H1 (cell line): ENCODE measurements around the gene TRAPPC3. TPM values are rescaled to one million over a fixed set of nuclear protein-coding genes. Genes with fewer than 3 reads are reported as not detected.

Experiments
- CTCF ChIA-PET: fragments of 300-600 bp; sonication (Branson Sonifier 250); formaldehyde crosslinking; loops from one replicate; lab custom pipeline; 2021; ENCODE audit not compliant: partially characterized antibody; lab: Charles Lee
- POLR2A ChIA-PET: fragments of 300-600 bp; sonication (Branson Sonifier 250); formaldehyde crosslinking; loops from one replicate; lab custom pipeline; 2021; ENCODE audit warnings: inconsistent platforms; ENCODE audit not compliant: partially characterized antibody; lab: Charles Lee
- DNase-seq, 2 experiments: peaks; one replicate each; pipeline versions ENCODE4 v3.0.0 to v3.0.0-alpha.2; 2010 to 2022; ENCODE audit warnings: low spot score in 2 of 2, low read depth in 1 of 2, mixed read lengths in 1 of 2
- FAIRE-seq: peaks from 2 replicates; lab custom pipeline; 2011; peaks lifted over from hg19 to GRCh38; lab: Jason Lieb, UNC
- H2AFZ ChIP-seq: 2 replicates; pipeline ENCODE4 v1.8.1; 2012; ENCODE audit warnings: low read length, inconsistent platforms
- H2AK5ac ChIP-seq: 2 replicates; pipeline ENCODE4 v1.6.1; 2013; ENCODE audit warnings: low read depth, low read length
- H2BK120ac ChIP-seq: replicated peaks from 2 replicates; pipeline ENCODE3; 2013; ENCODE audit warnings: low read depth, low read length, inconsistent platforms
- H2BK12ac ChIP-seq: 2 replicates; pipeline ENCODE4 v1.6.1; 2013; ENCODE audit warnings: low read depth, low read length
- H2BK15ac ChIP-seq: 2 replicates; pipeline ENCODE4 v1.6.1; 2013; ENCODE audit warnings: low read length
- H2BK20ac ChIP-seq: 2 replicates; pipeline ENCODE4 v1.6.1; 2013; ENCODE audit warnings: low read length
- H2BK5ac ChIP-seq: 2 replicates; pipeline ENCODE4 v1.6.1; 2013; ENCODE audit warnings: low read depth, low read length
- H3K14ac ChIP-seq: 2 replicates; pipeline ENCODE4 v1.6.1; 2013; ENCODE audit warnings: inconsistent platforms; ENCODE audit not compliant: insufficient read length
- H3K18ac ChIP-seq: 2 replicates; pipeline ENCODE4 v1.6.1; 2013; ENCODE audit warnings: low read length; ENCODE audit errors: extremely low read depth
- H3K23ac ChIP-seq: 2 replicates; pipeline ENCODE4 v1.6.1; 2013; ENCODE audit warnings: inconsistent platforms; ENCODE audit not compliant: insufficient read length
- H3K23me2 ChIP-seq: 2 replicates; pipeline ENCODE4 v1.6.1; 2013; ENCODE audit warnings: low read depth, low read length
- H3K27ac ChIP-seq: 2 replicates; pipeline ENCODE4 v1.6.1; 2011; ENCODE audit warnings: low read depth, low read length, inconsistent platforms
- H3K27me3 ChIP-seq, 4 experiments: replicated peaks in 1 of 4; 1 replicate in 1 of 4; 2 replicates in 3 of 4; pipeline versions ENCODE4 v1.6.1 to v1.8.1; 2011 to 2013; ENCODE audit warnings: low read length in 3 of 4, mild to moderate bottlenecking in 3 of 4, inconsistent platforms in 2 of 4, mixed read lengths in 2 of 4, moderate library complexity in 1 of 4; ENCODE audit not compliant: control insufficient read depth in 3 of 4, insufficient read depth in 3 of 4; ENCODE audit errors: extremely low read depth in 1 of 4
- H3K36me3 ChIP-seq, 4 experiments: 2 replicates each; pipeline versions ENCODE4 v1.6.1 to v1.8.1; 2011 to 2013; ENCODE audit warnings: mild to moderate bottlenecking in 4 of 4, low read length in 3 of 4, moderate library complexity in 2 of 4, control low read depth in 1 of 4, inconsistent platforms in 1 of 4; ENCODE audit not compliant: insufficient read depth in 4 of 4, control insufficient read depth in 2 of 4
- H3K4ac ChIP-seq: replicated peaks from 2 replicates; pipeline ENCODE3; 2013; ENCODE audit warnings: low read length, low read depth, mixed read lengths, inconsistent platforms; ENCODE audit not compliant: insufficient read length
- H3K4me1 ChIP-seq, 4 experiments: replicated peaks in 1 of 4; 1 replicate in 1 of 4; 2 replicates in 3 of 4; pipeline versions ENCODE4 v1.6.1 to v1.8.1; 2011 to 2013; ENCODE audit warnings: low read length in 3 of 4, inconsistent platforms in 2 of 4, mixed read lengths in 1 of 4; ENCODE audit not compliant: insufficient read depth in 4 of 4, control insufficient read depth in 3 of 4
- H3K4me2 ChIP-seq, 2 experiments: 2 replicates each; pipeline versions ENCODE4 v1.6.1 to v1.8.1; 2011 to 2013; ENCODE audit warnings: low read depth in 2 of 2, low read length in 2 of 2, control low read depth in 1 of 2, inconsistent platforms in 1 of 2, mild to moderate bottlenecking in 1 of 2; ENCODE audit not compliant: insufficient read depth in 1 of 2
- H3K4me3 ChIP-seq, 4 experiments: fragments of 200-600, 300-600 bp in 1 of 4; sonication (generic), shearing (Covaris generic), sonication (Bioruptor Twin) in 1 of 4; 2 replicates each; pipeline versions ENCODE4 v1.5.1 to v1.8.1; 2011 to 2016; ENCODE audit warnings: low read length in 4 of 4, low read depth in 3 of 4, control low read depth in 2 of 4, inconsistent platforms in 2 of 4, mild to moderate bottlenecking in 2 of 4, mixed read lengths in 1 of 4, moderate library complexity in 1 of 4; ENCODE audit not compliant: insufficient read depth in 2 of 4; ENCODE audit errors: extremely low read depth in 1 of 4
- H3K56ac ChIP-seq: replicated peaks from 2 replicates; pipeline ENCODE3; 2013; ENCODE audit warnings: low read depth, mild to moderate bottlenecking, mixed read lengths, low read length, inconsistent platforms; ENCODE audit not compliant: insufficient read length
- H3K79me1 ChIP-seq: 2 replicates; pipeline ENCODE4 v1.6.1; 2013; ENCODE audit warnings: low read depth, low read length, control low read depth
- H3K79me2 ChIP-seq, 2 experiments: 2 replicates each; pipeline versions ENCODE4 v1.6.1 to v1.8.1; 2012 to 2013; ENCODE audit warnings: low read length in 2 of 2, mild to moderate bottlenecking in 2 of 2, inconsistent platforms in 1 of 2; ENCODE audit not compliant: insufficient read depth in 2 of 2, control insufficient read depth in 1 of 2
- H3K9ac ChIP-seq, 4 experiments: replicated peaks in 1 of 4; 1 replicate in 1 of 4; 2 replicates in 3 of 4; pipeline versions ENCODE4 v1.6.1 to v1.8.1; 2011 to 2013; ENCODE audit warnings: low read depth in 3 of 4, low read length in 3 of 4, control low read depth in 2 of 4, mild to moderate bottlenecking in 2 of 4, moderate library complexity in 2 of 4, inconsistent platforms in 1 of 4; ENCODE audit errors: extremely low read depth in 1 of 4
- H3K9me3 ChIP-seq, 2 experiments: 2 replicates each; pipeline versions ENCODE4 v1.6.1 to v1.8.1; 2012 to 2013; ENCODE audit warnings: mild to moderate bottlenecking in 2 of 2, moderate library complexity in 2 of 2, control low read depth in 1 of 2, inconsistent platforms in 1 of 2, low read depth in 1 of 2, low read length in 1 of 2, mixed read lengths in 1 of 2; ENCODE audit not compliant: insufficient read depth in 2 of 2
- H4K20me1 ChIP-seq, 2 experiments: replicated peaks in 1 of 2; 2 replicates each; pipeline versions ENCODE3 to v1.8.1; 2011 to 2013; ENCODE audit warnings: inconsistent platforms in 2 of 2, low read length in 2 of 2, mild to moderate bottlenecking in 1 of 2; ENCODE audit not compliant: insufficient read depth in 2 of 2, control insufficient read depth in 1 of 2
- H4K5ac ChIP-seq: 2 replicates; pipeline ENCODE4 v1.6.1; 2013; ENCODE audit warnings: low read length, low read depth, mixed read lengths, inconsistent platforms; ENCODE audit not compliant: insufficient read length
- H4K8ac ChIP-seq: 2 replicates; pipeline ENCODE4 v1.8.0; 2013; ENCODE audit warnings: mild to moderate bottlenecking, moderate library complexity, low read length, inconsistent platforms; ENCODE audit not compliant: insufficient read depth; ENCODE audit errors: extremely low read depth
- H4K91ac ChIP-seq: replicated peaks from 2 replicates; pipeline ENCODE3; 2013; ENCODE audit warnings: low read length, mixed read lengths, inconsistent platforms; ENCODE audit not compliant: insufficient read length
- HDAC6 ChIP-seq: IDR thresholded peaks from one replicate; pipeline ENCODE4 v1.7.1; 2012; ENCODE audit warnings: low read depth, mild to moderate bottlenecking, inconsistent platforms, low read length, moderate library complexity
- KDM5A ChIP-seq: fragments of 200-600 bp; IDR thresholded peaks from 2 replicates; pipeline ENCODE4 v1.7.1; 2012; ENCODE audit warnings: mild to moderate bottlenecking, low read length, inconsistent platforms, mixed read lengths
- PHF8 ChIP-seq: fragments of 200-600 bp; sonication (generic); conservative IDR thresholded peaks from 2 replicates; pipeline ENCODE4 v1.7.1; 2012; ENCODE audit warnings: low read depth, mild to moderate bottlenecking, inconsistent platforms, low read length, moderate library complexity
- SP2 ChIP-seq: IDR thresholded peaks from 2 replicates; pipeline ENCODE4 v1.6.1; 2012; ENCODE audit warnings: mild to moderate bottlenecking, low read length, inconsistent platforms
- SP4 ChIP-seq: IDR thresholded peaks from 2 replicates; pipeline ENCODE4 v1.6.1; 2012; ENCODE audit warnings: low read length, inconsistent platforms
- TAF7 ChIP-seq: optimal IDR thresholded peaks from 2 replicates; pipeline ENCODE3; 2011; ENCODE audit warnings: low read depth, mild to moderate bottlenecking, inconsistent platforms, low read length, moderate library complexity, borderline replicate concordance
- TBP ChIP-seq: IDR thresholded peaks from 2 replicates; pipeline ENCODE4 v1.6.1; 2011; ENCODE audit warnings: low read depth, low read length, improper control_type of control experiment
- WGBS, 2 experiments: shearing (Covaris generic) in 1 of 2; methylation state at CpG; one replicate each; pipeline versions ENCODE4 v1.1.6 to v1.1.7; 2013 to 2015; ENCODE audit warnings: low lambda C conversion rate in 2 of 2, mixed read lengths in 2 of 2, inconsistent platforms in 1 of 2, low coverage in 1 of 2, missing lambda C conversion rate in 1 of 2; ENCODE audit not compliant: insufficient replicate concordance in 2 of 2, insufficient coverage in 1 of 2, insufficient read length in 1 of 2; ENCODE audit errors: extremely low coverage in 1 of 2, missing lambda C conversion rate in 1 of 2; 5-methylcytosine and 5-hydroxymethylcytosine counted together
- polyA plus RNA-seq, 7 experiments: library from polyadenylated mRNA; depleted of rRNA in 3 of 7; stranded (reverse) in 5 of 7; unstranded in 2 of 7; fragments of >200 nt in 5 of 7; fragments of 200-250 nt in 2 of 7; gene quantifications; 1 replicate in 5 of 7; 2 replicates in 1 of 7; 4 replicates in 1 of 7; pipeline versions ENCODE4 v1.2.1 to v1.2.3, GENCODE V29; 2011 to 2013; ENCODE audit warnings: missing spikeins in 2 of 7, mixed read lengths in 2 of 7
- total RNA-seq: library from RNA; stranded (reverse); fragmentation: NEBNext Ultra II Directional; extraction: Animal tissue kit (Norgen Biotek cat#: 25700); gene quantifications from 2 replicates; pipeline ENCODE4 v1.2.1, GENCODE V29; 2021
- TF ChIP-seq, protein P1 (sequence below), 3 experiments: IDR thresholded peaks; 1 replicate in 2 of 3; 2 replicates in 1 of 3; pipeline versions ENCODE4 v1.5.1 to v1.6.1; 2011; ENCODE audit warnings: low read length in 3 of 3, mild to moderate bottlenecking in 3 of 3, inconsistent platforms in 2 of 3, low read depth in 1 of 3, moderate library complexity in 1 of 3; ENCODE audit not compliant: insufficient read depth in 1 of 3; ENCODE audit errors: control extremely low read depth in 1 of 3

Gene TRAPPC3
- total and polyA plus RNA-seq, 2 of the 8 experiments (the other 6 are each of a cell fraction or from before 2014, with no cell fraction given): 47.8 to 51.0 TPM

GRCh38 chr1:36162680-36163239, 13.5 kb upstream of the TRAPPC3 start:
- FAIRE-seq (no peak), DNase-seq (no peak)
- H3K36me3 ChIP-seq: no peaks in the 10 kb centered on the region
- no peak overlapping the region for H2BK15ac ChIP-seq
- 100% methylated on average over 1 of the region's 1 CpG; no CpG with 5 or more reads in 1 of the 2 experiments for WGBS, 2 experiments
- H3K27ac ChIP-seq: no peak overlapping the region
- no peaks in the 10 kb centered on the region for H3K27me3 ChIP-seq
- no peak overlapping the region for H2BK20ac ChIP-seq
- H3K4me2 ChIP-seq: no peak overlapping the region
- no peak overlapping the region for H4K8ac ChIP-seq
- ChIA-PET CTCF (interaction anchor here (0.6 to 17.6 kb wide), 13 partner anchors 9 to 185 kb away, joined by 3 to 233 read pairs (median 7); partner anchors contain the start of genes THRAP3 and TRAPPC3), POLR2A (interaction anchor here (1.1 to 4.3 kb wide), 6 partner anchors 11 to 38 kb away, joined by 3 to 49 read pairs (median 4); partner anchors contain the start of gene TRAPPC3)
- no peak overlapping the region for H4K91ac ChIP-seq
- H3K4ac ChIP-seq: no peak overlapping the region
- H2BK120ac ChIP-seq: no peak overlapping the region
- H3K18ac ChIP-seq: no peak overlapping the region
- no peak overlapping the region for H3K23ac ChIP-seq
- H3K9ac ChIP-seq: no peak overlapping the region
- no peak overlapping the region for H3K14ac ChIP-seq
- H4K20me1 ChIP-seq: peaks cover 0 to 23% of the 10 kb centered on the region in 2 experiments
- no peaks in the 10 kb centered on the region for H3K9me3 ChIP-seq
- no peak overlapping the region for H2AFZ ChIP-seq
- no peak overlapping the region for H2BK12ac ChIP-seq
- no peaks in the 10 kb centered on the region for H3K23me2 ChIP-seq
- H3K4me3 ChIP-seq: no peak overlapping the region
- peaks cover 0 to 18% (median 8%) of the 10 kb centered on the region in 4 experiments; a peak in 6 of 7 replicates for H3K4me1 ChIP-seq
- H3K79me1 ChIP-seq: peaks cover 11% of the 10 kb centered on the region
- TF ChIP-seq, protein P1, sequence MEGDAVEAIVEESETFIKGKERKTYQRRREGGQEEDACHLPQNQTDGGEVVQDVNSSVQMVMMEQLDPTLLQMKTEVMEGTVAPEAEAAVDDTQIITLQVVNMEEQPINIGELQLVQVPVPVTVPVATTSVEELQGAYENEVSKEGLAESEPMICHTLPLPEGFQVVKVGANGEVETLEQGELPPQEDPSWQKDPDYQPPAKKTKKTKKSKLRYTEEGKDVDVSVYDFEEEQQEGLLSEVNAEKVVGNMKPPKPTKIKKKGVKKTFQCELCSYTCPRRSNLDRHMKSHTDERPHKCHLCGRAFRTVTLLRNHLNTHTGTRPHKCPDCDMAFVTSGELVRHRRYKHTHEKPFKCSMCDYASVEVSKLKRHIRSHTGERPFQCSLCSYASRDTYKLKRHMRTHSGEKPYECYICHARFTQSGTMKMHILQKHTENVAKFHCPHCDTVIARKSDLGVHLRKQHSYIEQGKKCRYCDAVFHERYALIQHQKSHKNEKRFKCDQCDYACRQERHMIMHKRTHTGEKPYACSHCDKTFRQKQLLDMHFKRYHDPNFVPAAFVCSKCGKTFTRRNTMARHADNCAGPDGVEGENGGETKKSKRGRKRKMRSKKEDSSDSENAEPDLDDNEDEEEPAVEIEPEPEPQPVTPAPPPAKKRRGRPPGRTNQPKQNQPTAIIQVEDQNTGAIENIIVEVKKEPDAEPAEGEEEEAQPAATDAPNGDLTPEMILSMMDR (IDR thresholded peaks at IDR 0.05; ENCODE audit: control extremely low read depth in 1 of 3, insufficient read depth in 1 of 3, low read depth in 1 of 3, low read length in 3 of 3): no peak
- TF ChIP-seq TAF7 (no peak), PHF8 (no peak), TBP (no peak), KDM5A (no peak), SP2 (no peak), HDAC6 (no peak), SP4 (no peak)
- H2BK5ac ChIP-seq: no peak overlapping the region
- no peak overlapping the region for H3K56ac ChIP-seq
- peaks cover 0 to 46% of the 10 kb centered on the region in 2 experiments; a peak in 3 of 4 replicates for H3K79me2 ChIP-seq
- no peak overlapping the region for H4K5ac ChIP-seq
- H2AK5ac ChIP-seq: no peak overlapping the region
